ENCODE results near the gene MPO. TPM values are rescaled to one million over a fixed set of nuclear protein-coding genes. Genes with fewer than 3 reads are reported as not detected.

MPO gene
- under 0.01 TPM in 1 of 2 replicates, not detected in the other for total RNA-seq

GRCh38 chr17:58280480-58281217 is at the start of gene MPO:
MPO (minus strand) TSS chr17:58280935; CDS start chr17:58280758, 177 bp downstream.

GRCh38 chr17:58328195-58329034 is 47.7 kb upstream of the MPO start, which contains the start of gene TSPOAP1:
TSPOAP1 (minus strand) TSS chr17:58328795; CDS start chr17:58327920, 875 bp downstream.

GRCh38 chr17:58238147-58238634 is 42.5 kb downstream of the MPO start, which contains the start of gene LPO:
LPO (plus strand) TSS chr17:58238584; CDS start chr17:58242980, 4,396 bp downstream.

Other genes with a start within 250 kb of the MPO start
- gene DYNLL2, start 197.5 kb downstream of the MPO start, total RNA-seq, result 8.4 and 18.8 TPM in 2 replicates
- gene OR4D1, start 132.6 kb downstream of the MPO start, total RNA-seq, result not detected in 2 replicates
- gene OR4D2, start 114.0 kb downstream of the MPO start, total RNA-seq, result not detected in 2 replicates
- gene EPX, start 88.2 kb downstream of the MPO start, total RNA-seq, result not detected in 2 replicates
- gene MKS1, start 61.7 kb downstream of the MPO start, total RNA-seq, result 8.9 and 13.2 TPM in 2 replicates
- gene LPO, start 42.4 kb downstream of the MPO start, total RNA-seq, result not detected in 2 replicates
- under 0.01 TPM in 1 of 2 replicates, not detected in the other for gene TSPOAP1, start 47.9 kb upstream of the MPO start, total RNA-seq
- 40.3 and 62.6 TPM in 2 replicates for gene SUPT4H1, start 71.3 kb upstream of the MPO start, total RNA-seq
- gene RNF43, start 136.6 kb upstream of the MPO start, total RNA-seq, result not detected in 2 replicates
- under 0.01 and 0.06 TPM in 2 replicates for gene HSF5, start 207.5 kb upstream of the MPO start, total RNA-seq
- gene MTMR4, start 233.7 kb upstream of the MPO start, total RNA-seq, result 30.0 and 43.7 TPM in 2 replicates

Data from bladder microvascular endothelial cell (primary cell).